ENCODE results near the gene GRB2. TPM values are rescaled to one million over a fixed set of nuclear protein-coding genes. Genes with fewer than 3 reads are reported as not detected.

Gene GRB2
- total RNA-seq, 4 donors from 2014 or later, result 44.9 to 62.6 (median 58.7) TPM

DNA sequence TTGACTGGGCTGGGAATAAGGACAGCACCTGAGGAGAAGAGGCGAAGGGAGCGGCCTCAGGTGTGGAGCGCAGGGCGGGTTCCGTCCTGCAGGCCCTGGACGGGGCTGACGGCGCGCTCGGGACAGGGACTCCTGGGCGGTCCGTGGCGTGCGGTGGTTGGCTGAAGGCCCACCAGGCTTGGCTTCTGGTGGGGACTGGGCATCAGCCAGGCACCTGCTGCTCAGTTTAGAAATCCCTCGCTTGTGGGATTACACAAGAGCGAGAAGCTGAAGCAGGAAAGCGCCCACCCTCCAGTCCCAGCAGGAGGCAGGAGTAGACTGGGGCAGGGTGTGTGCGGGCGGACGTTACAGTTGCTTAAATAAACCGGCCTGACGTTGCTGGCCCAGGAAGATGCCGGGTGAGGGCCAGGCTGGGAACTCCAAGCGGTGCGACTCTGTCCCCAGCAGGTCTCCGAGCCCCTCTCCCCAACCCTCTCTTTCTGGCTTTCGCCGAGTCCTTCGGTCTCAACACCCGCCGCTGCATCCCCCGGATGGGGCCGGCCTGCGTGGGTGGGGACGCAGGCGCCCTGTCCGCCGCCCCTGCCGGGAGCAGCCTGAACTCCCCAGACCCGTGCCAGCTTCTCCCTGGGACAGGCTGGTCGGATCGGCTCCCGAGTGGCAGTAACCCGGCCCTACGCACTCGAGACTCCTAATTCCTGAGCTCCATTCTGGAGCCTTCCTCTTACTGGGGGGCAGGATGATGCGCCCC, 135.1 kb downstream of the GRB2 start:
- 2% methylated on average over 20 of the region's 47 CpGs for WGBS
- DNase-seq (ENCODE audit: low spot score in 2 of 2), result peak; percentile 85 to 86
- peak overlapping the region; percentile 87 for H3K4me3 ChIP-seq
- TF ChIP-seq EP300 (IDR thresholded peaks at IDR 0.05), result no peak
- no peak for TF ChIP-seq POLR2AphosphoS5 (IDR thresholded peaks at IDR 0.05)
- TF ChIP-seq, protein P1, sequence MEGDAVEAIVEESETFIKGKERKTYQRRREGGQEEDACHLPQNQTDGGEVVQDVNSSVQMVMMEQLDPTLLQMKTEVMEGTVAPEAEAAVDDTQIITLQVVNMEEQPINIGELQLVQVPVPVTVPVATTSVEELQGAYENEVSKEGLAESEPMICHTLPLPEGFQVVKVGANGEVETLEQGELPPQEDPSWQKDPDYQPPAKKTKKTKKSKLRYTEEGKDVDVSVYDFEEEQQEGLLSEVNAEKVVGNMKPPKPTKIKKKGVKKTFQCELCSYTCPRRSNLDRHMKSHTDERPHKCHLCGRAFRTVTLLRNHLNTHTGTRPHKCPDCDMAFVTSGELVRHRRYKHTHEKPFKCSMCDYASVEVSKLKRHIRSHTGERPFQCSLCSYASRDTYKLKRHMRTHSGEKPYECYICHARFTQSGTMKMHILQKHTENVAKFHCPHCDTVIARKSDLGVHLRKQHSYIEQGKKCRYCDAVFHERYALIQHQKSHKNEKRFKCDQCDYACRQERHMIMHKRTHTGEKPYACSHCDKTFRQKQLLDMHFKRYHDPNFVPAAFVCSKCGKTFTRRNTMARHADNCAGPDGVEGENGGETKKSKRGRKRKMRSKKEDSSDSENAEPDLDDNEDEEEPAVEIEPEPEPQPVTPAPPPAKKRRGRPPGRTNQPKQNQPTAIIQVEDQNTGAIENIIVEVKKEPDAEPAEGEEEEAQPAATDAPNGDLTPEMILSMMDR (IDR thresholded peaks at IDR 0.05), result no peak
- TF ChIP-seq POLR2A (IDR thresholded peaks at IDR 0.05), result peak in 1 of 2 donors; percentile 47
- H3K4me1 ChIP-seq, result peaks cover 45% of the 10 kb centered on the region
- no peaks in the 10 kb centered on the region for H3K27me3 ChIP-seq
- peak overlapping the region; percentile 96 for H3K27ac ChIP-seq
- H3K9me3 ChIP-seq, result no peaks in the 10 kb centered on the region
- peaks cover 15% of the 10 kb centered on the region for H3K36me3 ChIP-seq

- peak overlapping the region; percentile 96 for H3K27ac ChIP-seq
- 20% methylated on average over 6 of the region's 6 CpGs for WGBS
- DNase-seq (ENCODE audit: low spot score in 2 of 2), result no peak
- peak overlapping the region; percentile 87 for H3K4me3 ChIP-seq
- TF ChIP-seq POLR2A (IDR thresholded peaks at IDR 0.05) (no peak), POLR2AphosphoS5 (IDR thresholded peaks at IDR 0.05) (no peak), EP300 (IDR thresholded peaks at IDR 0.05) (no peak)
- TF ChIP-seq, protein P1 (IDR thresholded peaks at IDR 0.05), result no peak
- peaks cover 45% of the 10 kb centered on the region for H3K4me1 ChIP-seq
- no peaks in the 10 kb centered on the region for H3K27me3 ChIP-seq
- peaks cover 21% of the 10 kb centered on the region for H3K36me3 ChIP-seq
- H3K9me3 ChIP-seq, result no peaks in the 10 kb centered on the region
Measured at GRCh38 chr17:75269844-75270217, 135.6 kb downstream of the GRB2 start.

Other genes with a start within 250 kb of the GRB2 start
- gene SUMO2, start 222.7 kb downstream of the GRB2 start, total RNA-seq, result 10 to 100 TPM; 52.0 to 73.9 (median 70.8) TPM
- 10 to 100 TPM; 27.3 to 71.7 (median 33.0) TPM for gene NUP85, start 200.0 kb downstream of the GRB2 start, total RNA-seq
- gene GGA3, start 144.1 kb downstream of the GRB2 start, total RNA-seq, result 10 to 100 TPM; 27.0 to 68.8 (median 35.3) TPM
- gene MRPS7, start 143.8 kb downstream of the GRB2 start, total RNA-seq, result 10 to 100 TPM; 19.2 to 36.4 (median 29.0) TPM
- gene MIF4GD, start 134.4 kb downstream of the GRB2 start, total RNA-seq, result 10 to 100 TPM; 24.2 to 44.1 (median 30.6) TPM
- gene SLC25A19, start 116.2 kb downstream of the GRB2 start, total RNA-seq, result 10 to 100 TPM in 2 of 4 donors, 1 to 10 TPM in 2; 6.1 to 14.4 (median 10.1) TPM
- 100 to 1,000 TPM in 1 of 4 donors, 10 to 100 TPM in 3; 50.0 to 147 (median 81.7) TPM for gene TMEM94, start 51.0 kb upstream of the GRB2 start, total RNA-seq
- gene CASKIN2, start 109.9 kb upstream of the GRB2 start, total RNA-seq, result 10 to 100 TPM; 18.7 to 25.1 (median 22.1) TPM
- gene TSEN54, start 110.8 kb upstream of the GRB2 start, total RNA-seq, result 10 to 100 TPM; 53.9 to 73.5 (median 62.9) TPM
- gene LLGL2, start 120.0 kb upstream of the GRB2 start, total RNA-seq, result 100 to 1,000 TPM in 1 of 4 donors, 10 to 100 TPM in 3; 75.3 to 114 (median 78.4) TPM
- gene MYO15B, start 182.1 kb upstream of the GRB2 start, total RNA-seq, result 100 to 1,000 TPM in 1 of 4 donors, 10 to 100 TPM in 3; 28.4 to 126 (median 76.1) TPM
- gene SMIM5, start 227.8 kb upstream of the GRB2 start, total RNA-seq, result 10 to 100 TPM in 2 of 4 donors, 1 to 10 TPM in 2; 1.7 to 11.8 (median 8.6) TPM